Erythroblast (primary cell): ENCODE data around the gene FGD4.
"Not testable (repeated sequence)": the region's sequence is repeated elsewhere in the genome, so short reads cannot be mapped to it uniquely, and the experiment has no call there.

ENCODE experiments used
- DNase-seq, 2 experiments: peaks; one replicate each; lab custom pipeline; 2025; lab: John Stamatoyannopoulos, UW
- GATA1 ChIP-seq: IDR thresholded peaks from 2 replicates; pipeline ENCODE4 v1.6.1; 2011; ENCODE audit warnings: low read depth, mild to moderate bottlenecking, control low read depth, low read length, moderate library complexity
- POLR2A ChIP-seq: IDR thresholded peaks from 2 replicates; pipeline ENCODE4 v1.6.1; 2011; ENCODE audit warnings: mild to moderate bottlenecking, low read length

FGD4 gene

GRCh38 chr12:32522331-32523221 is 123.2 kb downstream of the FGD4 start:
- no peak for TF ChIP-seq POLR2A
- TF ChIP-seq GATA1: no peak
- DNase-seq: no peak

DNA sequence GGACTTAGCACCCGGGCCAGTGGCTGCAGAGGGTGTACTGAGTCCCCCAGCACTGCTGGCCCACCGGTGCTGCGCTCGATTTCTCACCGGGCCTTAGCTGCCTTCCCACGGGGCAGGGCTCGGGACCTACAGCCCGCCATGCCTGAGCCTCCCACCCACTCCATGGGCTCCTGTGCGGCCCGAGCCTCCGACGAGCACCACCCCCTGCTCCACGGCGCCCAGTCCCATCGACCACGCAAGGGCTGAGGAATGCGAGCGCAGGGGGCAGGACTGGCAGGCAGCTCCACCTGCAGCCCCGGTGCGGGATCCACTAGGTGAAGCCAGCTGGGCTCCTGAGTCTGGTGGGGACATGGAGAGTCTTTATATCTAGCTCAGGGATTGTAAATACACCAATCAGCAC is 126.4 kb downstream of the FGD4 start:
- DNase-seq: not testable (repeated sequence)

DNA sequence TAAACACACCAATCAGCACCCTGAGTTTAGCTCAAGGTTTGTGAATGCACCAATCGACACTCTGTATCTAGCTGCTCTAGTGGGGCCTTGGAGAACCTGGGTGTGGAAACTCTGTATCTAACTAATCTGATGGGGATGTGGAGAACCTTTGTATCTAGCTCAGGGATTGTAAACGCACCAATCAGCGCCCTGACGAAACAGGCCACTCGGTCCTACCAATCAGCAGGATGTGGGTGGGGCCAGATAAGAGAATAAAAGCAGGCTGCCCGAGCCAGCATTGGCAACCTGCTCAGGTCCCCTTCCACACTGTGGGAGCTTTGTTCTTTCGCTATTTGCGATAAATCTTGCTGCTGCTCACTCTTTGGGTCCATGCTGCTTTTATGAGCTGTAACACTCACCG is 127.0 kb downstream of the FGD4 start:
- not testable (repeated sequence) for DNase-seq

DNA sequence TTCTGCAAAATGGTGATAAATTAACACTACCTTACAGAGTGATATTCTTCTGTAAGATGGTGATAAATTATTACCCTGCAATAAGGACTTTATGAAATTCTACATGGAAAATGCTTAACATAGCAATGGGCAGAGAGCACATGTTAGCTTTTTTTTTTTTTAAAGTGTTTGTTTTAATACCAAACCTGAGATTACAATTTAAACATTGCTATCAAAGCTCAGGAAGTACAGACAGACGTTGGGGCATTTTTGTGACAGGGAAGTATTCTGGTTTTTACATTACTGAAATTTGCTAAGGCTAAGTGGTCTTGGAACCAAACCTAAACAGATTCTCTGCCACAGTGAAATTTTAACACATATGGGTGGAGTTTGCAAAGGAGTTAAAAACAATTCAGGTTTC is 133.1 kb downstream of the FGD4 start:
- TF ChIP-seq GATA1 (no peak), POLR2A (no peak)
- DNase-seq: no peak

DNA sequence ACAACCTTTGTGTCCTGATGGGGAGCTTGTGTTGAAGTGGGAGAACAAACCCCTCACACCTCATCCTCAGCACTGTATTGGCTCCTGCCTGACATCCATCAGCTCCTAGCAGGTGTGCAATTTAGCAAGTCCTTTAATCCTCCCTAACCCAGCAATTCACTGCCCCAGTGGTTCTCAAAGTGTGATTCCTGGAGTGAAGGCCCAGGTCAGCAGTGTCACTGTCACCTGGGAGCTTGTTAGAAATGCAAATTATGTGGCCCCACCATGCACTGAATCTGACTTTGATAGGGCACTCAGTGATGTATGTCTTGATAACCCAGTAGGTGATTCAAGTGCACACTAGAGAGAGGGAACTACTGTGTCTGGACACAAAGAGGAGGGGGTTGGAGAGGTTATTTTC is 133.6 kb downstream of the FGD4 start:
- no peak for TF ChIP-seq POLR2A
- TF ChIP-seq GATA1: no peak
- DNase-seq: no peak

DNA sequence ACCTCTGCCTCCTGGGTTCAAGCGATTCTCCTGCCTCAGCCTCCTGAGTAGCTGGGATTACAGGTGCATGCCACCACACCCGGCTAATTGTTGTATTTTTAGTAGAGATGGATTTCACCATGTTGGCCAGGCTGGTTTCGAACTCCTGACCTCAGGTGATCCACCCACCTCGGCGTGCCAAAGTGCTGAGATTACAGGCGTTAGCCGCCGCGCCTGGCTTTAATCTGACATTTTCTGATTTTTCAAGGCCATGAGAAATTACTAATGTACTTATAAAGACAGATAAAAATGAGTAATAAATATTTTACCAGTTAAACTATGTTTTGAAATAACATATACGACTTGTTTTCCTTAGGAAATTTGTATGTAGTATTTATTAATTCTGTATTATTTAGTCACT is 134.1 kb downstream of the FGD4 start:
- DNase-seq: not testable (repeated sequence)

GRCh38 chr12:32533971-32534590 is 134.7 kb downstream of the FGD4 start:
- DNase-seq: peak in 1 of 2 experiments; percentile 4
- TF ChIP-seq POLR2A (no peak), GATA1 (no peak)

DNA sequence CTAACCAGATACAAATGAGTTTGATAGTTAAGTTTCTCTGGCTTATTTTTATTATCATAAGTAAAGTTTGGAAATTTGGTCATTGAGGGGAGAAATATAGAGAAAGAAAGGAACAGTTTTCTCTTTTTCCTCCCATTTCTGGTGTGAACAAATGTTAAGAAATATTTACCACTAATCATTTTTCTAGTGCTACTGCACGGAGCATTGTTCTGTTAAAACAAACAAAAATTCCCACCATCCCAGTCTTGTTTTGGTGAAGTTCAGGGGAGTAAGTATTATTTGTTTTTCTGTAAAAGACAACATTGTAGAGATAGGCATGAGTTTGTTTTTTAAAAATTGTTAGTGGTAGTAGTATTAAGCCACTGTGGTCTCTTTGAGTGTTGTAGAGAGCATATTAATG is 135.3 kb downstream of the FGD4 start:
- DNase-seq: no peak
- TF ChIP-seq POLR2A (no peak), GATA1 (no peak)

DNA sequence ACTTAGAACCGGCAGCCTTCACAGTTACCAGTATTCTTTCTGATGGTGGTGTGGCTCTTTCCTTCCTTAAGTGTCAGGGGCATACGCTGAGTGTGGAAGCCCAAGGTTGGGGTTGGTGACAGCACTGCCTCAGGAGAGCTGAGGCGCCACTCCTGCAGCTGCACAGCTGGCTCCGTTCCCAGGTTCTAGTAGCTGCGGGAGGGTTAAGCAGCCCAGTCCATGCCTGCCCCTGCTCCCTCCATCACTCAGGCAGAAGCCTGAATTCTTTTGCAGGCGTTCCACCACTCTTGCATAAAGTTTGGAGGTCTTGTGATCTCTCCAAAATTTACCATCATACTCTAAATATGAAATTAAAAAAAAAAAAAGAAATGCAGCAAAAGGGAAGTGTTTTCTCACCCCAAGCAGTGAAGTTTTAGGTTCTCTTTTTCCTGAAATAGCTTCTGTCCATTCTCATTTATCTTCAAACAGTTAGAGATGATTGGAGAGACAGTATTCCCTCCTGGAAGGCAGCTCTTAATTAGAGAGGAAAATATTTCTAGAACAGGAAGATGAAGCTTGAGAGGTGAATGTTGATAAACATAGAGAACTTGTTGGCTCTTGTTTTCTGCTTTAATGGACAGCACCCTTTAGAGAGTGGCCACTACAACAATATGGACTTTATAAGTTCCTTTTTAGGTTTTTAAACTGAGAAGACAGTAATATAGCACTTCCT is 136.1 kb downstream of the FGD4 start:
- DNase-seq: peak; percentile 15 to 24

DNA sequence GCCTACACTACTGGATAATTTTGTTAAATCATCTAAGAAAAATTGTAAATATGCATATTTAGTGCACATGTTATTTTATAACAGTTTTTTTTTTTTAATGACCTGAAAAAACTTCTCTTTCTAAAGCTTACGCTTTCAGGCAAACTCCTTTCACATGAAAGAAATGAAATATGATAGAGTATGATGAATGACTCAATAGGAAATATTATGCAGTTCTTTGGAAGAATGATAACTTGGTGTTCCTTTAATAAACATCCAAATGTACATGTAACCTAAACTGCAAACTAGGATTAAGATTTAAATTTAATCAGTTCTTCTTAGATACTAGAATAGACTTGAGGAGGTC is 136.6 kb downstream of the FGD4 start:
- no peak for DNase-seq
- TF ChIP-seq GATA1 (no peak), POLR2A (no peak)

More for the DNA sequence above, 136.1 kb downstream of the FGD4 start:
- TF ChIP-seq GATA1: no peak
- TF ChIP-seq POLR2A: no peak

GRCh38 chr12:32541754-32542374 is 142.5 kb downstream of the FGD4 start:
- TF ChIP-seq GATA1 (no peak), POLR2A (no peak)
- no peak for DNase-seq

DNA sequence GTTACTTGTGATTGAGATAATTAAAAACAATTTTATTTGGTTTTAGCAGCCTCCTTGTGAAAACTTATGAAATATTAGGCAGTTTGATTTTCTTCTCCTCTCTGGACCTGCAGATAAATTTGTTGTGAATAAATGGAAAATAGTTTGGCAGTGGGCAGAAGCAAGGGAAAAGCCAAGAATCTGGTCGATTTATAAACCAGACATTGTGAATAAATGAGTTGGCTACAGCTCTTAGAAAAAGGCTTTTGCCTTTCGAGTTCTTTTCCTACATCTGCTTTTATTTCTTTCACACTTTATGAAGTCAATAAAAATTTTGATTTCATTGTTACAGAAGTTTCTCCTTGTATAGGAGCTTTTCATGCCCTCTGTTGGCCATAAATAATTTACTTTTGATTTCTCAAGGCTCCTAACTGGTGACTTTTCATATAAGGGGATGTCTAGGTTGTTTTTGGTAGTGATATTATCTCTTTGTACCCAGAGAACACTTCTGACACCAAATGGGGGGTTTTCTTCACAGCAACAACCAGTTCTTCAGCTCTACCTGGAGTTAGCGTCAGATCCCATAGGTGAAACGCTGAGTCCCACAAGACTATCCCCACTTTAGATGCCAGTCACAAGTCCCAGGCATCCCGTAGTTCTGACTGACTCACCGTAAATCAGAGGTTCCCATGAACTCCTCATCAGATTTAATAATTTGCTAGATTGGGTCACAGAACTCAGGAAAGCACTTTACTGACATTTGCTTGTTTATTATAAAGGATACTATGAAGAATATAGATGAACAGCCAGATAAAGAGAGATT is 143.3 kb downstream of the FGD4 start:
- DNase-seq: no peak
- TF ChIP-seq GATA1 (no peak), POLR2A (no peak)

- no peak for DNase-seq
- TF ChIP-seq GATA1: no peak
- no peak for TF ChIP-seq POLR2A
Measured at GRCh38 chr12:32544893-32545292, 145.5 kb downstream of the FGD4 start.

- TF ChIP-seq GATA1 (no peak), POLR2A (no peak)
- DNase-seq: no peak
Measured at GRCh38 chr12:32545413-32545980, 146.1 kb downstream of the FGD4 start.
